WTC11 (cell line): ENCODE data around the gene KCNJ13. TPM values are rescaled to one million over a fixed set of nuclear protein-coding genes. Genes with fewer than 3 reads are reported as not detected.

ENCODE experiments used
- ATAC-seq: fragments of 200-7000 bp; cut with Tn5 transposase; 2 replicates; pipeline ENCODE4 v1.10.0; 2021; ENCODE audit warnings: mild to moderate bottlenecking, moderate library complexity
- CTCF ChIA-PET: fragments of 300-600 bp; sonication (Branson Sonifier 250); formaldehyde crosslinking; loops from one replicate; lab custom pipeline; 2021; ENCODE audit warnings: antibody characterized with exemption; lab: Charles Lee
- POLR2A ChIA-PET: fragments of 350-600 bp; sonication (Branson Sonifier 250); formaldehyde crosslinking; loops from one replicate; lab custom pipeline; 2021; ENCODE audit warnings: antibody characterized with exemption; lab: Charles Lee
- DNase-seq: peaks from one replicate; pipeline ENCODE4 v3.0.0; 2021; ENCODE audit warnings: low spot score
- H3K27ac Mint-ChIP-seq: 2 replicates; pipeline ENCODE4 v1.8.0; 2021; ENCODE audit warnings: mixed read lengths
- H3K27me3 Mint-ChIP-seq: 2 replicates; pipeline ENCODE4 v1.8.0; 2021; ENCODE audit warnings: low read depth, mild to moderate bottlenecking, moderate library complexity, mixed read lengths
- H3K36me3 Mint-ChIP-seq: 2 replicates; pipeline ENCODE4 v1.8.0; 2021; ENCODE audit warnings: mixed read lengths
- H3K4me1 Mint-ChIP-seq: 2 replicates; pipeline ENCODE4 v1.8.0; 2022; ENCODE audit warnings: mixed read lengths
- H3K4me3 Mint-ChIP-seq: 2 replicates; pipeline ENCODE4 v1.8.0; 2021; ENCODE audit warnings: mild to moderate bottlenecking, moderate library complexity, mixed read lengths
- H3K9me3 Mint-ChIP-seq: 2 replicates; pipeline ENCODE4 v1.8.0; 2021; ENCODE audit warnings: mixed read lengths
- ATF1 ChIP-seq: sonication (generic); formaldehyde crosslinking; IDR thresholded peaks from 2 replicates; pipeline ENCODE4 v1.8.1; 2023; ENCODE audit warnings: mild to moderate bottlenecking, moderate library complexity, missing genetic modification reagents
- ATF2 ChIP-seq: sonication (generic); formaldehyde crosslinking; IDR thresholded peaks from 2 replicates; pipeline ENCODE4 v1.8.1; 2022; ENCODE audit warnings: low read depth, missing genetic modification reagents, borderline replicate concordance
- CBFB ChIP-seq: sonication (generic); formaldehyde crosslinking; IDR thresholded peaks from 2 replicates; pipeline ENCODE4 v1.8.1; 2022; ENCODE audit warnings: mild to moderate bottlenecking, low read depth, missing genetic modification reagents
- EMX1 ChIP-seq: fragments of 250-450 bp; sonication (Bioruptor Pico); IDR thresholded peaks from 2 replicates; pipeline ENCODE4 v1.8.0; 2021; ENCODE audit warnings: mild to moderate bottlenecking
- FOXJ3 ChIP-seq: sonication (generic); formaldehyde crosslinking; IDR thresholded peaks from 2 replicates; pipeline ENCODE4 v1.9.0; 2021; ENCODE audit warnings: missing genetic modification reagents, mild to moderate bottlenecking, borderline replicate concordance
- FOXK1 ChIP-seq: sonication (generic); formaldehyde crosslinking; IDR thresholded peaks from 2 replicates; pipeline ENCODE4 v1.8.0; 2022; ENCODE audit warnings: mild to moderate bottlenecking, moderate library complexity, missing genetic modification reagents
- GABPB1 ChIP-seq: sonication (generic); formaldehyde crosslinking; IDR thresholded peaks from 2 replicates; pipeline ENCODE4 v1.8.1; 2023; ENCODE audit warnings: mild to moderate bottlenecking, missing genetic modification reagents
- GTF2I ChIP-seq: fragments of 250-450 bp; sonication (Bioruptor Pico); conservative IDR thresholded peaks from 2 replicates; pipeline ENCODE4 v1.4.0; 2021; ENCODE audit warnings: mild to moderate bottlenecking
- IRF2 ChIP-seq: sonication (generic); formaldehyde crosslinking; IDR thresholded peaks from 2 replicates; pipeline ENCODE4 v1.8.0; 2022; ENCODE audit warnings: low read depth, missing genetic modification reagents, borderline replicate concordance
- JUN ChIP-seq: sonication (generic); formaldehyde crosslinking; IDR thresholded peaks from 2 replicates; pipeline ENCODE4 v1.8.0; 2023; ENCODE audit warnings: mild to moderate bottlenecking, missing genetic modification reagents
- MXD4 ChIP-seq: fragments of 250-450 bp; sonication (Bioruptor Pico); IDR thresholded peaks from 2 replicates; pipeline ENCODE4 v1.8.0; 2021; ENCODE audit warnings: mild to moderate bottlenecking, moderate library complexity, borderline replicate concordance
- NFATC4 ChIP-seq: fragments of 250-450 bp; sonication (Bioruptor Pico); IDR thresholded peaks from 2 replicates; pipeline ENCODE4 v1.9.0; 2021; ENCODE audit warnings: mild to moderate bottlenecking
- NFYB ChIP-seq: sonication (generic); formaldehyde crosslinking; conservative IDR thresholded peaks from 2 replicates; pipeline ENCODE4 v1.8.0; 2022; ENCODE audit warnings: low read depth, missing genetic modification reagents
- NR3C1 ChIP-seq: sonication (generic); formaldehyde crosslinking; conservative IDR thresholded peaks from 2 replicates; pipeline ENCODE4 v1.8.1; 2023; ENCODE audit warnings: low read depth, mild to moderate bottlenecking, missing genetic modification reagents
- SP1 ChIP-seq: sonication (generic); formaldehyde crosslinking; conservative IDR thresholded peaks from 2 replicates; pipeline ENCODE4 v1.8.1; 2022; ENCODE audit warnings: missing genetic modification reagents
- TEAD1 ChIP-seq: sonication (generic); formaldehyde crosslinking; IDR thresholded peaks from 2 replicates; pipeline ENCODE4 v1.8.0; 2022; ENCODE audit warnings: mild to moderate bottlenecking, missing genetic modification reagents
- TEAD4 ChIP-seq: sonication (generic); formaldehyde crosslinking; IDR thresholded peaks from 2 replicates; pipeline ENCODE4 v1.8.0; 2022; ENCODE audit warnings: mild to moderate bottlenecking, missing genetic modification reagents
- TP53 ChIP-seq: sonication (generic); formaldehyde crosslinking; IDR thresholded peaks from 2 replicates; pipeline ENCODE4 v1.8.1; 2023; ENCODE audit warnings: mild to moderate bottlenecking, missing genetic modification reagents
- ZBTB21 ChIP-seq: sonication (generic); formaldehyde crosslinking; IDR thresholded peaks from 2 replicates; pipeline ENCODE4 v1.8.1; 2023; ENCODE audit warnings: mild to moderate bottlenecking, missing genetic modification reagents, borderline replicate concordance
- ZMAT4 ChIP-seq: fragments of 250-450 bp; sonication (Bioruptor Pico); IDR thresholded peaks from 2 replicates; pipeline ENCODE4 v1.9.0; 2021; ENCODE audit warnings: mild to moderate bottlenecking
- ZNF138 ChIP-seq: sonication (generic); formaldehyde crosslinking; conservative IDR thresholded peaks from 2 replicates; pipeline ENCODE4 v1.8.1; 2022; ENCODE audit warnings: mild to moderate bottlenecking, moderate library complexity, missing genetic modification reagents
- ZNF219 ChIP-seq: sonication (generic); formaldehyde crosslinking; IDR thresholded peaks from 2 replicates; pipeline ENCODE4 v1.8.0; 2023; ENCODE audit warnings: missing genetic modification reagents, mild to moderate bottlenecking, borderline replicate concordance
- ZNF263 ChIP-seq: sonication (generic); formaldehyde crosslinking; IDR thresholded peaks from 2 replicates; pipeline ENCODE4 v1.8.1; 2022; ENCODE audit warnings: low read depth, mild to moderate bottlenecking, moderate library complexity, missing genetic modification reagents
- ZNF423 ChIP-seq: fragments of 250-450 bp; sonication (Bioruptor Pico); IDR thresholded peaks from 2 replicates; pipeline ENCODE4 v2.1.2; 2022; ENCODE audit warnings: mild to moderate bottlenecking, moderate library complexity
- ZNF425 ChIP-seq: fragments of 250-450 bp; sonication (Bioruptor Pico); conservative IDR thresholded peaks from 2 replicates; pipeline ENCODE4 v1.9.0; 2021; ENCODE audit warnings: mild to moderate bottlenecking
- total RNA-seq: library from RNA; stranded (reverse); gene quantifications from 3 replicates; pipeline ENCODE4 v1.2.3, GENCODE V29; 2021
- TF ChIP-seq, protein P1 (sequence below): fragments of 250-450 bp; sonication (Bioruptor Pico); IDR thresholded peaks from 2 replicates; pipeline ENCODE4 v1.9.0; 2021; ENCODE audit warnings: moderate library complexity, mild to moderate bottlenecking, inconsistent platforms, borderline replicate concordance
- TF ChIP-seq, protein P2 (sequence below): sonication (generic); formaldehyde crosslinking; IDR thresholded peaks from 2 replicates; pipeline ENCODE4 v1.8.0; 2022; ENCODE audit warnings: mild to moderate bottlenecking, missing genetic modification reagents

The KCNJ13 gene
- total RNA-seq, 1 experiment from 2014 or later, result not detected

DNA sequence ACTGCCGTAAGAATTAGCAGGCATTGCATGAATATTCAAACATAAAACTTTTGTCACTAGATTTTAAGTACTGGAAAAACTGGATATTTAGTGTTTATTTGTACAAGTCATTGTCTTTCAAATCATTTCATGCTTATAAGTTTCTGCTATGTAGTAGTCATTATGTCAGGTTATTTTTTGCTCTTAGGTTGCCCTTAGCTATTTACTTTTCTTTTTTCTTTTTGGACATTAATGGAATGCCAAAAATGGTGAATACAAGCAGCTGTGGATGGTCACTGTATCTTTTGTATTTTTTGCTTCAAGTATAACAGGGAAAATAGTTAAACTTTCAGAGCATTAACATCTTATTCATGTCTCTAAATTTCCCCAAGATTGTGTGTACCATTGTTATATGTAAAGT lies 18.6 kb upstream of the KCNJ13 start (continued):
- TF ChIP-seq ZNF219 (CRISPR knock-in tag) (no peak), FOXK1 (CRISPR knock-in tag) (no peak), MXD4 (CRISPR knock-in tag) (no peak), ZBTB21 (CRISPR knock-in tag) (no peak), NFATC4 (CRISPR knock-in tag) (no peak), JUN (CRISPR knock-in tag) (no peak), NR3C1 (CRISPR knock-in tag) (no peak), NFYB (no peak), ATF1 (CRISPR knock-in tag) (no peak), TEAD1 (CRISPR knock-in tag) (no peak), ZNF263 (CRISPR knock-in tag) (no peak), ZNF423 (CRISPR knock-in tag) (no peak), CBFB (CRISPR knock-in tag) (no peak)
- TF ChIP-seq, protein P1, sequence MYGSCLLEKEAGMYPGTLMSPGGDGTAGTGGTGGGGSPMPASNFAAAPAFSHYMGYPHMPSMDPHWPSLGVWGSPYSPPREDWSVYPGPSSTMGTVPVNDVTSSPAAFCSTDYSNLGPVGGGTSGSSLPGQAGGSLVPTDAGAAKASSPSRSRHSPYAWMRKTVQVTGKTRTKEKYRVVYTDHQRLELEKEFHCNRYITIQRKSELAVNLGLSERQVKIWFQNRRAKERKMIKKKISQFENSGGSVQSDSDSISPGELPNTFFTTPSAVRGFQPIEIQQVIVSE, result no peak

DNA sequence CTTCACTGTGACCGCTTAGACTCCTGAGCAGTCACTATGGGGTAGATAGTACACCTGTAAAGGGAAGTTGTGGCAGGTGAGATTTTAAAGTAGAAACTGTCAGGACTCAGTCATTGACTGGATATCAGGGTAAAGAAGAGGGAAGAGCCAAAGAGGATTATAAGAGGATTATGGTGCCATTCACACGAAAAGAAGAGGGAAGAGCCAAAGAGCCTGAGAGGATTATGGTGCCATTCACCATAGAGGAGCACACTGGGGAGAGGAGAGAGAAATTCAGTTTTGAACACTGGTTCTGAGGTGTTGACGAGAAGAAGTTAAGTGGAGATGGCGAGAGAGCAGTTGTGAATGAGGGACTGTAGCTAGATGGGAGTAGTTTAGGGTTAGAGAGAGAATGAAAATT lies 16.9 kb upstream of the KCNJ13 start:
- TF ChIP-seq CBFB (CRISPR knock-in tag) (no peak), ATF2 (CRISPR knock-in tag) (no peak), EMX1 (CRISPR knock-in tag) (no peak), GABPB1 (no peak), ZNF425 (CRISPR knock-in tag) (no peak)
- TF ChIP-seq, all 79 proteins: peak for 0
- ATAC-seq (no peak), DNase-seq (no peak)
- CTCF ChIA-PET, result interaction anchor here (0.6 kb wide), 1 partner anchor 213 kb away, joined by 3 read pairs; no protein-coding TSS in a partner anchor
- no peak overlapping the region for H3K4me3 Mint-ChIP-seq
- no peaks in the 10 kb centered on the region for H3K4me1 Mint-ChIP-seq
- POLR2A ChIA-PET, result no interaction called here
- peaks cover 54% of the 10 kb centered on the region for H3K36me3 Mint-ChIP-seq
- no peak overlapping the region for H3K27ac Mint-ChIP-seq
- no peaks in the 10 kb centered on the region for H3K27me3 Mint-ChIP-seq
- no peaks in the 10 kb centered on the region for H3K9me3 Mint-ChIP-seq

GRCh38 chr2:232791518-232791917 lies 15.2 kb upstream of the KCNJ13 start:
- Mint-ChIP-seq H3K36me3 (peaks cover 57% of the 10 kb centered on the region), H3K4me3 (no peak overlapping the region), H3K9me3 (no peaks in the 10 kb centered on the region), H3K27ac (no peak overlapping the region), H3K4me1 (no peaks in the 10 kb centered on the region), H3K27me3 (no peaks in the 10 kb centered on the region)
- ATAC-seq (no peak), DNase-seq (no peak)
- POLR2A ChIA-PET, result no interaction called here
- CTCF ChIA-PET, result no interaction called here
- TF ChIP-seq FOXJ3 (CRISPR knock-in tag) (no peak), ZNF219 (CRISPR knock-in tag) (no peak), MXD4 (CRISPR knock-in tag) (no peak), TP53 (CRISPR knock-in tag) (no peak), SP1 (CRISPR knock-in tag) (no peak), ZNF425 (CRISPR knock-in tag) (no peak), GTF2I (CRISPR knock-in tag) (no peak), IRF2 (CRISPR knock-in tag) (no peak), ZMAT4 (CRISPR knock-in tag) (no peak), TEAD4 (CRISPR knock-in tag) (no peak), ZNF263 (CRISPR knock-in tag) (no peak), ATF1 (CRISPR knock-in tag) (no peak), ZNF138 (CRISPR knock-in tag) (no peak)
- TF ChIP-seq, protein P2, sequence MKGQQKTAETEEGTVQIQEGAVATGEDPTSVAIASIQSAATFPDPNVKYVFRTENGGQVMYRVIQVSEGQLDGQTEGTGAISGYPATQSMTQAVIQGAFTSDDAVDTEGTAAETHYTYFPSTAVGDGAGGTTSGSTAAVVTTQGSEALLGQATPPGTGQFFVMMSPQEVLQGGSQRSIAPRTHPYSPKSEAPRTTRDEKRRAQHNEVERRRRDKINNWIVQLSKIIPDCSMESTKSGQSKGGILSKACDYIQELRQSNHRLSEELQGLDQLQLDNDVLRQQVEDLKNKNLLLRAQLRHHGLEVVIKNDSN (CRISPR knock-in tag), result no peak
